HepG2 (cell line): ENCODE results near the gene LTB4R2. TPM values are rescaled to one million over a fixed set of nuclear protein-coding genes. Genes with fewer than 3 reads are reported as not detected.

Experiments used
- ARNT2 ChIP-seq: sonication (generic); formaldehyde crosslinking; IDR thresholded peaks from 2 replicates; pipeline ENCODE4 v1.8.0; 2022; ENCODE audit warnings: mild to moderate bottlenecking, low read depth, missing genetic modification reagents, moderate library complexity
- ATF7-NPFF ChIP-seq: sonication (generic); formaldehyde crosslinking; IDR thresholded peaks from 2 replicates; pipeline ENCODE4 v1.8.1; 2023; ENCODE audit warnings: mild to moderate bottlenecking, low read depth, missing genetic modification reagents, moderate library complexity
- FUBP1 ChIP-seq: sonication (generic); formaldehyde crosslinking; IDR thresholded peaks from 2 replicates; pipeline ENCODE4 v1.5.1; 2020; ENCODE audit warnings: missing genetic modification reagents, mild to moderate bottlenecking, borderline replicate concordance
- KDM6A ChIP-seq: IDR thresholded peaks from 2 replicates; pipeline ENCODE4 v1.6.1; 2016; ENCODE audit warnings: low read depth
- MAF1 ChIP-seq: sonication (generic); formaldehyde crosslinking; IDR thresholded peaks from 2 replicates; pipeline ENCODE4 v1.5.0; 2020; ENCODE audit warnings: missing genetic modification reagents, borderline replicate concordance
- PPARG ChIP-seq: conservative IDR thresholded peaks from 2 replicates; pipeline ENCODE4 v1.6.1; 2016; ENCODE audit warnings: missing biosample characterization, missing genetic modification reagents
- PREB ChIP-seq: sonication (generic); formaldehyde crosslinking; IDR thresholded peaks from 2 replicates; pipeline ENCODE4 v1.4.0; 2020; ENCODE audit warnings: missing genetic modification reagents
- RAD21 ChIP-seq: fragments of 450-650 bp; formaldehyde crosslinking; IDR thresholded peaks from 2 replicates; pipeline ENCODE4 v1.5.0; 2020; ENCODE audit warnings: mild to moderate bottlenecking
- SNAI1 ChIP-seq: sonication (generic); formaldehyde crosslinking; IDR thresholded peaks from 2 replicates; pipeline ENCODE4 v1.5.0; 2020; ENCODE audit warnings: mild to moderate bottlenecking, missing genetic modification reagents, borderline replicate concordance
- SP2 ChIP-seq: sonication (generic); formaldehyde crosslinking; IDR thresholded peaks from 2 replicates; pipeline ENCODE4 v1.5.1; 2020; ENCODE audit warnings: mild to moderate bottlenecking, missing genetic modification reagents
- SP5 ChIP-seq: IDR thresholded peaks from 2 replicates; pipeline ENCODE4 v1.6.1; 2016; ENCODE audit warnings: low read depth, borderline replicate concordance
- ZBTB10 ChIP-seq: sonication (generic); formaldehyde crosslinking; IDR thresholded peaks from 2 replicates; pipeline ENCODE4 v1.4.0; 2020; ENCODE audit warnings: missing genetic modification reagents, borderline replicate concordance
- ZKSCAN5 ChIP-seq: sonication (generic); formaldehyde crosslinking; IDR thresholded peaks from 2 replicates; pipeline ENCODE4 v1.5.1; 2020; ENCODE audit warnings: mild to moderate bottlenecking, missing genetic modification reagents
- ZNF18 ChIP-seq: sonication (generic); formaldehyde crosslinking; IDR thresholded peaks from 2 replicates; pipeline ENCODE4 v1.8.0; 2022; ENCODE audit warnings: mild to moderate bottlenecking, missing genetic modification reagents; ENCODE audit not compliant: insufficient replicate concordance
- ZNF580 ChIP-seq: IDR thresholded peaks from 2 replicates; pipeline ENCODE4 v1.6.1; 2016; ENCODE audit warnings: low read depth, borderline replicate concordance
- ZXDC ChIP-seq: sonication (generic); formaldehyde crosslinking; IDR thresholded peaks from 2 replicates; pipeline ENCODE4 v1.5.0; 2020; ENCODE audit warnings: mild to moderate bottlenecking, missing genetic modification reagents
- polyA plus RNA-seq, 8 experiments: library from polyadenylated mRNA; depleted of rRNA in 3 of 8; stranded (reverse) in 7 of 8; unstranded in 1 of 8; fragments of >200 nt; fragmentation: Illumina TruSeq in 4 of 8; extraction: Trizol in 4 of 8; gene quantifications; 2 replicates each; pipeline versions ENCODE4 v1.2.1 to v1.2.3, GENCODE V29; 2011 to 2016; ENCODE audit warnings: low read depth in 4 of 8, missing spikeins in 1 of 8, mixed read lengths in 1 of 8; ENCODE audit not compliant: insufficient read depth in 1 of 8
- total RNA-seq, 5 experiments: library from RNA; depleted of rRNA; stranded (reverse); fragments of >200 nt; fragmentation: Illumina TruSeq; extraction: Trizol; gene quantifications; 2 replicates each; pipeline ENCODE4 v1.2.3, GENCODE V29; 2016; ENCODE audit warnings: low read depth in 1 of 5

LTB4R2 gene
- total and polyA plus RNA-seq, 2 of the 13 experiments (the other 11 are each of a cell fraction or from before 2014, with no cell fraction given): 3.9 to 6.9 TPM

GRCh38 chr14:24343795-24344660, 34.1 kb downstream of the LTB4R2 start (continued):
- TF ChIP-seq ZNF18 (CRISPR knock-in tag) (peak; percentile 50), ZBTB10 (CRISPR knock-in tag) (no peak), SP2 (CRISPR knock-in tag) (no peak), PREB (CRISPR knock-in tag) (no peak), PPARG (CRISPR knock-in tag) (no peak; the same call in 1 of the 2 replicates), SP5 (CRISPR knock-in tag) (no peak), ARNT2 (no peak), ATF7-NPFF (CRISPR knock-in tag) (no peak), SNAI1 (CRISPR knock-in tag) (no peak), RAD21 (CRISPR knock-in tag) (no peak), KDM6A (0 out of 2 replicates have a peak, but pooled peaks have one; percentile 41), ZXDC (CRISPR knock-in tag) (no peak), ZKSCAN5 (no peak), MAF1 (CRISPR knock-in tag) (no peak), ZNF580 (CRISPR knock-in tag) (no peak), FUBP1 (CRISPR knock-in tag) (no peak)
